Left forelimb (tissue), 1 donor: ENCODE results near the gene KRT32.
"Not testable (repeated sequence)": the region's sequence is repeated elsewhere in the genome, so short reads cannot be mapped to it uniquely, and the experiment has no call there.

Experiments
- DNase-seq: peaks from one replicate; pipeline ENCODE4 v3.0.0-alpha.2; 2018; ENCODE audit warnings: low spot score

The KRT32 gene

DNA sequence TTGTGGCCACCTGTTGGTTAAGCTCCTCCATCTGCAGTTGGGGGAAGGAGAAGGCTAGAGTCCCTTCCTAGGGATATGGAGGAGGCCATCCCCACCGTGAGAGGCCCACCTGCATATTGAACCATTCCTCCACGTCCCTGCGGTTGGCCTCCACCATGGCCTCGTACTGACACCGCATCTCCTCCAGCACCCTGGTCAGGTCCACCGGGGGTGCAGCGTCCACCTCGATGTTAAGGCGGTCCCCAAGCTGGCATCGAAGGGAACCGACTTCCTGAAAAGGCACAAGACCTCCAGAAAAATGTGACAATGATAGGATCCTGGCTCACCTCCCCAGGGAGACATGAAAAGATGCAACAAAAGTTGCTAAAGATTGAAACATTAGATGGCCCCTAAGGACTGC lies 3.0 kb downstream of the KRT32 start:
- no peak for DNase-seq

DNA sequence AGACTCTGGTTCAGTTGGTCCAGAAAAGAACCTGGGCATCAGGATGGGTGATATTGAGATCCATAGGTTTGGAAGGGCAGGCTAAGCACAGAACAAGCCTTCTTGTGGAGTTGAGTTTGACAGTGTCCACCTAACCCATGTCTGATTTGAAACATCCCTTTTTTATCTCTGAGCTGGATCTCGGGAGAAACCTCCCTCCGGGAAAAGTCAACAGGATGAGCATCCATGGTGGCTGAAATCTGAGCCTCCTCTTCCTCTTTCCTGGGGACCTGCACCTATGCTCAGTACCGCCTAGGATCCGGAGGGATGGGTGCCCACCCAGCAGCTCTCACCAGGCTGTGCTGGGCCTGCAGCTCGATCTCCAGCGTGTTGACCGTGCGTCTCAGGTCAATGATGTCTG lies 3.4 kb downstream of the KRT32 start:
- DNase-seq: no peak

DNA sequence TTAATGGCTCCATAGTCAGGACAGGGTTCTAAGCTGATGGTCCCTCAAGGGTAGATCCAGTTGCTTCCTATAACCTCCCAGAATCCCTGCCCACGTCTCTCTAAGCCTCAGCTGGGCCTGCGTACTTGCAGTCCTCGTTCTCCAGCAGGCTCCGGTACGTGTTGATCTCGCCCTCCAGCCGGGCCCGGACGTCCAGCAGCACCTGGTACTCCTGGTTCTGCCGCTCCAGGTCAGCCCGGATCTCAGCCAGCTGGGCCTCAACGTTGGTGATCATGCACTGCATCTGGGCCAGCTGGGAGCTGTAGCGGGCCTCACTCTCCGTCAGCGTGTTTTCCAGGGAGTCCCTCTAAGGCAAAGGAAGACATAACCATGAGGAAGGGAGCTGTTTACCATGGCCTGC lies 4.5 kb downstream of the KRT32 start:
- no peak for DNase-seq

DNA sequence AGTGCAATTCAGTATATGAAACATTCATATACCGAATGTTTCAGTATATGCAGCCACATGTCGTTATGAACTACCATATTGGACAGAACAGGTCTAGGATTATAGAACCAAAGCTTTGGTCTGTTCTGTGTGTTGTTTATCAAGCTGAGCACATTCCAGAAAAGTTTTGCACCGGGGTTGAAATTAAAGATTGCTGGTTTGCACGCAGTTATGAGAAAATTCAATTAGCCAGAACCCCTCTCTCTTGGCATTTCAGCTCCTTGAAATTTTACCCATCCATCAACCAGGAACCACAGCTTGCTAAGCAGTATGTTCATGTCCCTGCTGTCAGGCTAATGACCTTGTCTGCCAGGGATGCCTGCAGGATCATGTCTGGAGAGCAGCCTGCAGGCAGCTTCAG lies 9.5 kb downstream of the KRT32 start:
- DNase-seq: no peak

DNA sequence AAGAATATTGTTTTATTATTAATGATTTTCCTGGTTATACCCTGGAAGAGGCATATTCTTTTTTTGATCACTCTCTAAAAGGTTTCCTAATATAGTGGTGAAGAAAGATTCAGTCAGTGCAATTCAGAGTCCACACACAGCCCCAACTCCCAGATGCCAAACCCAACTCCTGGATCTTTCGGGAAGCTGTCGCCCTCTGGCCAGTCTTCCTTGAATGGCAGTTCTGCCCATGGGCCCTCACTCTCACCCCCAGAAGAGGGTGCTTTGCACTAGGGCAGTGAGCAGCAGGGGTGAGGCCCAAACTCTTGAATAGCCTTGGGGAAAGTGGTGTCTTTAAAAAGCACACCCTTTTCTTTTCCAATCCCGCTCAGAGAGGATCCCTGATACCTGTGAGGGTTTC lies 11.0 kb downstream of the KRT32 start:
- no peak for DNase-seq

DNA sequence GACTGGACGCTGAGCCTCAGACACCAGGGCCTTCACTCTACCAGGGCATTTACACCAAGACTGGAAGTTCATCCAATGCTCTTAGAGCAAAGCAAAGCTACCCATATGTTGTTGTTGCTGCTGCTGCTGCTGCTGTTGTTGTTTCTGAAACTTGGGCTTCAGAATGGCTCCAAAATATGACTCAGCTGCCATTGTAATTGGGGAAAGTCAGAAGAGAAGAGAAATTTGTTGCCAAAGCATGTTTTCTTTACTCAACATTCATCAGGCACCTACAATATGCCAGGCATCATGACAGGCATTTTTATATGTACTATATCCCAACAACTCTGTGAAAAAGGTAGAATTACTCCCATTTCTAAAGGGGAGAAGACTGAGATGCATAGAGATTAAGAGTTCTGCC lies 11.9 kb downstream of the KRT32 start:
- no peak for DNase-seq

DNA sequence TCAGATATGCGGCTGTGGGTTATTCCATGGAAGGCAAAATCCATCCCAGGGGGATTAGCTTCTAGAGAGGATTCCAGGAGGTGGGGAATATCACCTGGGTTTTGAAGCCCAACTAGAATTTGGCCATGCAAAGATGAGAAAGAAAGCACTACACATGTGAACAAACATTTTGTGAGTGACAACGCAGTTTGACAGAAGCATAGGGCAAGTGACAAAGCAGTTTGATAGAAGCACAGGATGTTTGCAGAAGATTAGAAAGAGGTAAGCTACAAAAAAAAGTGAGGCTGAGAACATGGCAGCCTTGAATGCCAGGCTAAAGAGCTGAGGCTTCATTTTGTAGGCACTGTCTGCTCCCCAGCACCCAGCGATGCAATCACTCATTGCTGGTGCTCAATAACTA lies 14.1 kb downstream of the KRT32 start:
- DNase-seq: no peak

DNA sequence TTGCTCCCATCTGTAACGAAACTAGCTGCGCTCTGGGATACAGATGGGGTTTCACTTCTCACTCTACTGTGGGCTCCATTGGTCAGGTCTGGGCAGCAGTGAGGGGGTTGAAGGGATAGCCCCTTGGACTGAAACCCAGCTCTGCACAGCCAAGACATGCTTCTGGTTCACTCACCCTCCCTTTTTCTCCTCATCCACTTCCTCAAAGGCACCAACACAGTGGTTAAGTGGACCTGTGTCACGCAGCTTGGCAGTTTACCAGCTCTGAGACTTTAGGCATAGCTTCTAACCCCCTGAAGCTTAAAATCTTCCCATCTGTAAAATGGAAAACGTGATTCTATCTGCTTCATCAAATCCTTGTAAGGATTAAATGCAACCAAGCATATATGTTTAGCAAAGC lies 14.9 kb downstream of the KRT32 start:
- DNase-seq: no peak

DNA sequence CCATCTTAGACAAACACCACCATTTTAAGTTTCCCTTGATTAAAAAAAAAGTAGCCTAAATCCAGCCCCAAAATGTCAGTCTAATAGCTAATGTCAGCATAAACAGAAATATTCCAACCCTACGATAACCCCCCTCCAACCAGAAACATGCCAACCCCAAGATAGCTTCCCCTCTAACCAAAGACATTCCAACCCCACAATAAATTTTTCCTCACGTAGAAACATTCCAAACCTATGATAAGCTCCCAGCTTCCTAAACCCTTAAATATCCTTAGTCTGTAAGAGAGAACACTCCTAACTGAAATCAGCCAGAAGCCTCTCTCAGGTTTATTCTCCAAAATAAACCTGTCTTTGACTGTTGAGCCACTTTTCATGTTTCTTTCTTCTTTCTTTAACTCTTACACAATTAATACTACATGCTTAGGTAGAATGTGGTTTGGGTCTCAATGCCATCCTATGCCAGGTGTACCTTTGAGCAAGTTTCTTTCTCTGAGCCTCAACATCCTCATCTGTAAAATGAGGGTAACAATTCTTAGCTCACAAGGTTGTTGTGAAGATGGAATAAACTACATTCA lies 15.9 kb downstream of the KRT32 start:
- no peak for DNase-seq

DNA sequence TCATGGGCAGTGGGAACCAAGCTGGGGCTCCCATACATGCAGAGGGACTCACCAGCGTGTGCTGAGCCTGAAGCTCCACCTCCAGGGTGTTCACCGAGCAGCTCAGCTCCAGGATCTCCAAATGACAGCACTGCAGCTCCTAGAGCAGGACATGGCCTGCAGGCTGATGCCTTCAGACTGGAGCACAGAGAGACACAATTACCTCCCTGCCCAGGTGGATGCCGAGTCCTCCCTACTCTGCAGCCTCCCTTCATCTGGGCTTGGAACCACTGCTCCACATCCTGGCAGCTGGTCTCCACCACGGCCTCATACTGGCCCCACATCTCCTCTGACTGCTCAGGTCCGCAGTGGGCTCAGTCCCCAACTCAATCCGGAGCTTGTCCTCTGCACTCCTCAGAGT lies 18.2 kb downstream of the KRT32 start:
- no peak for DNase-seq

DNA sequence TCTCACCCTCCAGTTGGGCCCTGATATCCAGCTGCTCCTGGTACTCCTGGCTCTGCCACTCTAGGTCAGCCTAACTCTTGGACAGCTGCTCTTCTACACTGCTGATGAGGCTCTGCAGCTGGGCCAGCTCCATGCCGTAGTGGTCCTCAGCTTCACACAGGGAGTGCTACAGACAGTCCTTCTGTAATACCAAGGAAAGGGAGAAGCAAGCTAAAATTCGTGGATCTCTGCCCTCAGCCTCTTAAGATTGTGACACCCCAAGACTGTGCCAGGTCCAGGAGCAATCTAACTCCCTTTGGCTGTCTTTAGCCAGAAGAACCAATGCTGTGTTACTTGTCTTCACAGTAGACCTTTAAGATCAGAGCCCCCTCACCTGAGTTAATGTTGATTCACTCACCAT lies 18.7 kb downstream of the KRT32 start:
- no peak for DNase-seq

DNA sequence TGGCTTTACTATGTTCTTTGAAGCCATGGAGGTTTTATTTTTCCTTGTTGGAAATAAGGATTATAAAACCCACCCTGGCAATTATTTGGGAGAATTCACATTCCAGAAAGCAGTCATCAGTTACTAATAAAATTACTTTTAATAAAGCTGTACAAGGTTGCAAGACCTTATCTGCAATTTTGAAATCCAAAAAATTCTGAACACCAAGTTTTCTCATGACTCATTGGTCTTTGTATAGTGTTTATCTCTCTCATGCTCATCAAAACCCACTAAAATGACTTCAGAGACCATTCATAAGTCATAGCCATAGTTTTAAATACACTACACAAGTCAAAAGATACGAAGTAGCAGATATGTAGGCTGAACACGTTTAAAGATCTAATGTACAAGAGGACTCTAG lies 20.4 kb downstream of the KRT32 start:
- DNase-seq: no peak

DNA sequence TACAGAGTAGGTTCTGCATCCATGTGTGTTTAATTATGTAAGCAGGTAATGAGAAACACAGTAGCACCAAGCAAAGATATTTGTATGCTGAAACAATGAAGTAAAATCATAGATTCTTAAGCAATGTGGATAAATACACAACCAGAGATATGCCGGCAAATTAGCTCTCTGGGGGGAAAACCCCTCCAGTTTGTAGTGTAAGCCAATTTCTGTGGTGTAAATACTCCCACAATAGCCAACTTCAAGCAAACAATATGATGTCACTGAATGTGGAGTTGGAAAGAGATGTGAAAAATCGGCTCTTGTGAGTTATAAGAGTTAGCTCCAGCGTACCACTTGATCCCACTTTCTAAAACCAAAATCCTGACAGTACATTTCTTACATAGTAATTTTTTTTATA lies 22.5 kb downstream of the KRT32 start:
- no peak for DNase-seq

DNA sequence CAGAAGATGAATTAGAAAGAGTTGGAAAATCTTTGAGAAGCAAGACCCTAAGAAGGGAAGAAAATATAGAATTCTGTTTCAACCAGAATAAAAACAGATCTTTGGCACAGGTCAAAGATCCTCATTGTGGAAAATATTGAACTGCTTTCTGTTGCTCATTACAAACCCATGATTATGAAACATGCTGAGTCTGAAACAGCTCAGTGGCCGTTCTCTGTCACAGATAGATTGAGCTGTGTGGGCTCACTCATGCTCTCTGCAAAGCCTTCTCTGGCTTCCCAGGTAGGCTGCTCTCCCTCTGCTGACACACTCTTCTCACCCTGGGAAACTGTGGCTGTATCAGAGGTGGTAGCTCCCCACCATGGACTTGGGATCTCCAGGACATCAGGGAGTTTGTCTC lies 23.0 kb downstream of the KRT32 start:
- no peak for DNase-seq

DNA sequence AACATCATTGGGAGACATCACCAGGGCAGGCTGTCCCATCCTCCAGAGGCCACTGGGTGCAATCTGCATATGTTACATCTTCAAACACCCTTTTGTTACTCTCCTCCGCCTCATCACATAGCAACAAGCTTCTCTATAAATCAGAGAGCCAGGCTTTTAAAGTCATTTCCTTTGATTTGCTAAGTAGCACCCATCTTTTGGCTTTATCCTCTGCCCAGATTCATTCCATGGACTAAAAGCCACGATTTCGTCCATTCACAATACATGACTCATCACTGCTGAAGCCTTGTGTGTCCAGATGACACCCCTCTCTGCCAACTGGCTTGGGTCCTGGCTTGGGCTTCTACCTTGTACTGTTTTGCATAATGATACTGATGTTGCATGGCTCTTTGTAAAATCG lies 24.4 kb downstream of the KRT32 start:
- no peak for DNase-seq

DNA sequence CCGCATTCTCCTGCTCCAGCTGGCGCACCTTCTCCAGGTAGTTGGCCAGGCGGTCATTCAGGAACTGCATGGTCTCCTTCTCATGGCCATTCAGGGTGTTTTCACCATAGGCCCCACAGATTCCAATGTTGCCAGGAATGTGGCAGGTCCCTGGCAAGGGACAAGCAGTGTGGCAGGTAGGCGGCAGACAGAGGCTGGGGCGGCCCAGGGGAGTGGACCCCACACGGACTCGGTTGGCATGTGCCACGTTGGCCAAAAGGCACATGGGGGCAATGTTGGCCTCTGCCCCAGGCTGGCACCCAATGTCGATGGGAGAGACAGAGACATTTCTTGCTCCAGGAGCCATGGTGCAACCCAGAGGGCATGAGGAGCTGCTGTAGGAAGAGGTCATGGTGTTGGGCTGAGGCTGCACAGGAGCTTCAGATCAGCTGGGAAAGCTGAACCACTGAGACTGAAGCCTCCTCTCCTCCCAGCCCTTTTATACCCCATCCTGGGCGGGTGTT lies 26.6 kb downstream of the KRT32 start, which contains the start of gene KRT38:
Gene KRT38 (minus strand): TSS at position 453 of the 503 bp plus-strand sequence. CDS start 62 bp downstream, at position 391.
- DNase-seq: no peak

DNA sequence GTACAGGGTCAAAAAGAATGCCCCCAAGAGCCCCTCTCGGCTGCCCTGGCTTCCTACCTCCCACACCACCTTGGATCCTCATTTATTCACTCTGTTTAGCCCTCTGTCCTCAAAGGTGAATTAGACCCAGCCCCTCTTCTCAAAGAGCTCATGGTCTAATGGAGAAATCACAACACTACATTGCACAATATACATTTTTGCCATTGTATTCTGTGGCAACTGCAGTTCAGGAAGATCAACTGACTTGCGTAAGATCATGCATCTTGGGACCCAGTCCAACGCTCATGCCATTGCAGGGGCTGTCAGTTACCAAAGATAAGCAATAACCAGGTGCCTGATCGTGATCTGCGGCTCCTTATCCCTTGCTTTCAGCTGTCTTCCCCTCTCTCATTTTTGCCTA lies 27.8 kb downstream of the KRT32 start:
- no peak for DNase-seq

DNA sequence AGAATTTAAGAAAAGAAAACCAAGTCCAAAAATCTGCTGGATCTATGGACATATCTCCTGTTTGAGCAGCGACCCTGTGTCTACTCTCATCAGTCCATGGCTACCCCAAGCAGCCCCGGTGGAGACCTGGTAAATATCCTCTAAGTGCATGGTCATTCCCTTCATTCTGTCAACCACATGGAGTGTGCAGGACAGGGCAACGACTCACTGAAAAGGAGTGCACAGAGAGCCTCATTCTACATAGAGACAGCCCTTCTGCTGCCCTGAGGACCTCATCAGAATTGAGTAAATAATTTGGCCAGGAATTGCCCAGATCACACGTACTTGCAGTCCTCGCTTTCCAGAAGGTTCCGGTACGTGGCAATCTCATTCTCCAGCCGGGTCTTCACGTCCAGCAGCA lies 29.4 kb downstream of the KRT32 start:
- DNase-seq: no peak

DNA sequence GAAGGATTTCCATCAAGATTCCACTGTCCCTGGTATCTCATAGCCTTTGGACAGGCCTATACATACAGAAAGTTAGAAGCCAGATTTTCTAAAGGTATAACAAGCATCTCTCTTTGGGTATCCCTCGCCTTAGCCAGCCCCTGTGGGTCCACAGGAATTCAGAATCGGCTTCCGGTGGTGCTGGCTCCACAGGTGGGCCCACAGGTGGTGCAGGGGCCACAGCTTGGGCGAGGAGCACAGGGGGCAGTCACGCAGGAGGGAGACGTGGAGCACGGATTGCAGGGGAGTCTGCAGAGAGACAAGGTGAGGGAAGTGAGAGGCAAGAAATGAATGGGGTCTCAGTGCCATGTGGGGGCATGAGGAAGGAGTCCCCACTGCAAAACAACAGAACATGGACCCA lies 29.9 kb downstream of the KRT32 start:
- DNase-seq: no peak

DNA sequence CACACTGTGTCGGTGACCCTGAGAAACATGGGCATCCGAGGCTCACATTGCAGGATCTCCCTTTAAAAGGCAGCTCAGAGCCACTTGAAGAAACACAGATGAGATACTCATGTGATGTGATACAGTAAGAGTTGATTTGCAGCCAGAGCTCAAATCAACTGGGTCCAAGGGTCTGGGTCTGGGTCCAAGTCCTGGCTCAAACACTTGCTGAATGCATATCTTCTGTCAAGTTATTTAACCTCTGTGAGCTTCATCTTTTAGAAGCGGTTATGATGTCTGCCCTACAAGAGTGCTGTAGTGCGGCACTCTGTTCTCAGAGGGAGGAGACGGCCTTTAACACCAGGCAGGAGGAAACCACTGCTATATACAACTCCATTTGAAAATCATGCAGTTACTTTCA lies 32.8 kb downstream of the KRT32 start:
- no peak for DNase-seq

DNA sequence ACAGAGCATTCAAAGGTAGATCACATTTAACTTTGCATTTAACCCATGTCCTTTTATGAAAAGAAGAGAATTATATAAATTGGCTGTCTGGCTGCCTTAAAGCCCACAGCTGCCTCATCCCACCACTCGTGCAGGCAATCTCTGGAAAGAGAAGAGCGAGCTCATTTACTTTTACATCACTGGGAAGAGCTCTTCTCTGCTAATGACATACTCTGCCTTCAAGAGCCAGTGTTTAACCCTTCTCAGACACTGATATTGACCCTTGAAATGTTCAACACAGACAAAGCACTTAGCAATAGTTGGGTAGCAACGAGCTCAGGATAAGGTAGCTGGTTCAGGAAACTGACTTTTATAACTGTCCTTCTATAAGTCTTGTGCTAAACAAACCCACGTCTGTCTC lies 33.2 kb downstream of the KRT32 start:
- no peak for DNase-seq

DNA sequence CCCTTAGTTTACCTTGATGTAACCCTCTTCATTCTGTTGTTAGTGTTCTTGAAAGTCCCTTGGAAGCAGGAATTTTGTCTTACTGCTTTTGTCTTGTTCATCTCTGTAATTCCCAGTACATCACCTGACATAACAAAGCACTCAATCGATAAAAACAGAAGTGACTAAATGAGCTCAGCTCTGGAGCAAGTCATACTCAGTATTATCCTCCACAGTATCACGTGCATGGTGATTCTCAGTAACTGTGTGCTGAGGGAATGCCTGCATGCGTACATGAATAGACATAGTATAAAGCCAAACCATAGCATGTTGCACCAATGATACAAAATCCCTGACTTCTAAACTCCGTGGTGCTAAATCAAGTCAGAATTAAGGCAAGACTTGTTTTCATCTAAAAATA lies 33.6 kb downstream of the KRT32 start:
- no peak for DNase-seq

DNA sequence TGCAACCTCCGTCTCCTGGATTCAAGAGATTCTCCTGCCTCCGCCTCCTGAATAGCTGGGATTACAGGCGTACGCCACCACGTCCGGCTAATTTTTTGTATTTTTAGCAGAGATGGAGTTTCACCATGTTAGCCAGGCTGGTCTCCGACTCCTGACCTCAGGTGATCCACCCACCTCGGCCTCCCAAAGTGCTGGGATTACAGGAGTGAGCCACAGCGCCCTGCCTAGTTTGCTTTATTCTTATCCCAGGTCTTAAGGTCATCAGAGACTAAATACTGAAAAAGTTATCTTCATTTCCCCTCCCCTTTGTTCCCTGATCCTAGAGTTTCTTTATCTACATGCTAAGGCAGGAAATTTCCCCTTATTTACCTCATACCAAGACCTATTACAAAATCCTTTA lies 36.8 kb downstream of the KRT32 start:
- not testable (repeated sequence) for DNase-seq

DNA sequence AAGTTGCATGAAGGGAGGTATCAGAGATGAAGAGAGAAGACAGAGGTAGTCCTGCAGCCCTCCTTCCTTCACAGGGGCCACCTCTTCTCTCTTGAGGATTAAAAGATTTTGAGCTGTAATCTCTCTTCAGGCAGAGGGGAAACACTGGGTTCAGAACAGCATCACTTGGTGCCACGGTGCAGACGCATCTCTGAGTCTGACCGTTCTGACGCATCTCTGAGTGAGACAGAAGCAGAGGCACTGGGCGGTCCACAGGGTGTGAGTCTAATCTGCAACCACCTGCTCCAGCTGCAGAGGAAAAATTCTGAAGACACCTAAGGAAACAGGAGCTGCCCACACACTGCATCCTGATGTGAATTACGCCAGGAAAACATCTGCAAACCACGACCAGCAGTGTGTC lies 37.5 kb downstream of the KRT32 start:
- DNase-seq: no peak
